Measurements from ENCODE around the gene ATP13A4. TPM values are rescaled to one million over a fixed set of nuclear protein-coding genes. Genes with fewer than 3 reads are reported as not detected.
"Not testable (repeated sequence)": the region's sequence is repeated elsewhere in the genome, so short reads cannot be mapped to it uniquely, and the experiment has no call there.

The ATP13A4 gene
- polyA plus RNA-seq, 4 donors: 1.0 to 1.7 (median 1.3) TPM

DNA sequence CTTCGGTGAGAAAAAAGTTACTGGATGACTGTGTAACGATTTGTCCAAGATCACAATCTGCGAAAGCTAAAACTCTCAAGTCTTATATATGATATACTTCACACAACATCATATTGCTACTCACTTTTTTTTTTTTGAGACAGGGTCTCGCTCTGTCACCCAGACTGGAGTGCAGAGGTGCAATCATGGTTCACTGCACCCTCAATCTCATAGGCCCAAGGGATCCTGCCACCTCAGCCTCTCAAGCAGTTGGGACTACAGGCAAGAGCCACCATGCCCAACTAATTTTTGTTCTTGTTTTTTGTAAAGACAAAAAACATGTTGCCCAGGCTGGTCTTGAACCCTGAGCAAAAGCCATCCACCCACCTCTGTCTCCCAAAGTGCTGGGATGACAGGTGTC lies 5.4 kb upstream of the ATP13A4 start:
- no peak for DNase-seq (ENCODE audit: low read depth in 4 of 4, low spot score in 3 of 4)

DNA sequence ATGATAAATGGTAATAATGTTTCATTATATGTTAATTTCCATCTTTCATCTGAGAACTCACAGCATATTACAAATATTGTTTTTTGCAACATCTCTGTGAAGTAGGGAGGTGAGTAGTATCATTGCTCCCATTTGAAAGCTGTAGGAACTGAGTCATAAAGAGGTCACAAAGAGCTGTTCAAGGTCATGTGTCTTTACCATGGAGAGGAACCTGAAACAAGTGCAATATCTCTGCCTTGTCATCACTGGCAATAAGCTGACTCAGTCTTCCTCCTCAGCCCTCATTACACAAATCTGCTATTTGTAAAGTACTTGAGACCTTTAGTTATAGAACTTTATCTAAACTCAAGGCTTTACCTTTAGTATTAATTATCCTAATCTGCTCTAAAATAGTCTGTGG lies 4.4 kb upstream of the ATP13A4 start:
- no peak for DNase-seq (ENCODE audit: low read depth in 4 of 4, low spot score in 3 of 4)

- no peak for DNase-seq (ENCODE audit: low read depth in 4 of 4, low spot score in 3 of 4)
These were observed 2.1 kb upstream of the ATP13A4 start for GRCh38 chr3:193556841-193557240.

- no peak for DNase-seq (ENCODE audit: low read depth in 4 of 4, low spot score in 3 of 4)
These were observed 1.1 kb downstream of the ATP13A4 start for GRCh38 chr3:193553586-193553985.

- no peak for DNase-seq (ENCODE audit: low read depth in 4 of 4, low spot score in 3 of 4)
These were observed 1.8 kb downstream of the ATP13A4 start for GRCh38 chr3:193552923-193553322.

DNA sequence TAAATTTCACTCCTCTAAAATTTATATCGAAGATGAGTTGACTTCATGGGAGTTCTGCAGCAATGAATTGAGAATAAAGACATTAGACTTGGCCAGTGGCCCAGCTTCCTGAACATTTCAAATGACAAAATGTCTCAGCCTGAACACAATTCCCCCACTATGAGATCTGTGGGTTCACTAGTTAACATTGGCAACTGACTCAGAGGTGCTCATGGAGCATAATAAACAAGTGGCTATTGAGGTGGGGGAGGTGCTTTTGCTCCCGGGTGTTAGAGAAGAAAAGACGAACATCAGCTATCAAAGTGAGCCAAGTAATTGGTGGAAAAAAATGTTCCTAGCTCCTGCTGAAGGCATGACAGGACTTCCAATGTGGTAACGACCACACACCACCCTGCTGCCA lies 6.3 kb downstream of the ATP13A4 start:
- DNase-seq (ENCODE audit: low read depth in 4 of 4, low spot score in 3 of 4): no peak

- DNase-seq (ENCODE audit: low read depth in 4 of 4, low spot score in 3 of 4): no peak
These were observed 8.6 kb downstream of the ATP13A4 start for GRCh38 chr3:193546129-193546528.

DNA sequence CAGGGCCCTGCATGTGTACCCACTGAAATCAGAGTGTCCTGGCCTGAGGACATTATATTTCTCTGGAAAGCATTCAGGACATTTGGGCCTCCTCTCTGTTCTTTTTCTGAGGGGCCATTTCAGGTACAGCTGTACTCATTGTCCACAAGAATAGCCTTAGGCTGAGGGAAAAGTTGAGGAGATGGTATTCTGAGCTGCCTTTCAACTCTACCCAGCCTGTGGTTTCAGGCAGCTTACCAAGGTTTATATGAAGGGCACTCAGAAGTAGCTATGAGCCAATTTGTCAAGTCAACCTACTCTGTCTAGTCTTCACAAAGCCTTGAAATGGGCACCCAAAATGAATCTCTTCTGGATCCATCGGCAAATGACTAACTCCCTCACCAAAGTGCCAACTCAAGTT lies 9.4 kb downstream of the ATP13A4 start:
- DNase-seq (ENCODE audit: low read depth in 4 of 4, low spot score in 3 of 4): no peak

- no peak for DNase-seq (ENCODE audit: low read depth in 4 of 4, low spot score in 3 of 4)
These were observed 10.4 kb downstream of the ATP13A4 start for GRCh38 chr3:193544289-193544688.

DNA sequence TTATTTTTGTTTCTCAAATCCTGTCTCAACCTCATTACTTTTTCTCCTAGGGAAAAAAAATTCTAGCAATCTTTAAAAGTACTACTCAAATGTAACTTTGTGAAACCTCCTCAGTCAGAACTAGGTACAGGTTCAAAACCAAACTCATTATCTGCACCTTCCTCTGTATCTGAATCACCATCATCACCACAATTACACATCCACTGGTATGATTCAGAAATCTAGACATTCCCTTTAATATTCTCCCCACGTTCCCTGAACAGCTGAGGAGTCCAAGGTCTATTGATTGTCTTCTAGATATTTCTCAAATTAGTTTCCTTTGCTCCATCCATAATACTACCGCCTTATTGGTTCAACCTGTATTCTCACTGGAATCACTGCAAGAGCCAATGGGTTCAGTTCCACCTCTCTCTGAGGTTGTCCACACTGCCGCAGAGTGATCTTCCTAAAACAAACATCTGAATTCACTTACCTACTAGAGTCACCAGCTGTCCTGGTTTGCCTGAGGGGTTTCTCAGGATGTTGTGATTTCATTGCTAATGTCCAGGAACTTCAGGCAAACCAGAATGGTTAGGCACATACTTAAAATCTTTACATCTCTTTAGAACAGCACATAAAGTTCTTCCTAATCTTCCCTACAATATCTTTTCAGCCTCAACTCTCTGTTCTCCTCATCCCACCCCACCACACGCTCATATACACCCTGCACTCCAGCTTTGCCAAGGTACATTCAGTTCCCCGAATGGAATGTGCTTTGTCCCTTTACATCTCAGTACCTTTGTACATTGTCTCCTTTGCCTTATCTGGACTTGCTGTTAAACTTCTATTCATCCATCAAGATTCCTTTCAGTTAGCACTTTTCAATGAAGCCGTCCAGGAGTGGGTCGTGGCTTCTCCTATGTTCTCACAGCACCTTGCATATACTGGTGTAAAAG lies 24.2 kb downstream of the ATP13A4 start:
- DNase-seq (ENCODE audit: low read depth in 4 of 4, low spot score in 3 of 4): no peak

GRCh38 chr3:193526085-193526484 lies 28.6 kb downstream of the ATP13A4 start:
- DNase-seq (ENCODE audit: low read depth in 4 of 4, low spot score in 3 of 4): not testable (repeated sequence)

DNA sequence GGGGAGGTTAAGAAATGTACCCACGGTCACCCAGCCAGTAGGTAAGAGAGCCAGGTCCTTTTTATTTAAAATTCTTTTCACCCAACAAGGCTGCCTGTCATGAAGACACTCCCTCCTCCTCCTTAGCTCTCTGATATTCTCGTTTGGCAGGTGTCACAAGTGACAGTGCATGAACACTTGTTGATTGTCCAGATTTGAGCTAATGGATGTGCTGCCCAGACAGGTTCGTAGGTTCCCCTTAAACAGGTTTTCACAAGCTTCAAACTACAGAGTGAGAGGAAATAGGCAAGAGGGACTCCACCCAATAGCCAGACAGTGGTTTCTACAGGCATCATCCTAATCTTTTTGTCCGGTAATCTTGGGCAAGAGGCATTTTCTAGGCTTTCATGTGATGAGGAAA lies 32.2 kb downstream of the ATP13A4 start:
- DNase-seq (ENCODE audit: low read depth in 4 of 4, low spot score in 3 of 4): no peak

DNA sequence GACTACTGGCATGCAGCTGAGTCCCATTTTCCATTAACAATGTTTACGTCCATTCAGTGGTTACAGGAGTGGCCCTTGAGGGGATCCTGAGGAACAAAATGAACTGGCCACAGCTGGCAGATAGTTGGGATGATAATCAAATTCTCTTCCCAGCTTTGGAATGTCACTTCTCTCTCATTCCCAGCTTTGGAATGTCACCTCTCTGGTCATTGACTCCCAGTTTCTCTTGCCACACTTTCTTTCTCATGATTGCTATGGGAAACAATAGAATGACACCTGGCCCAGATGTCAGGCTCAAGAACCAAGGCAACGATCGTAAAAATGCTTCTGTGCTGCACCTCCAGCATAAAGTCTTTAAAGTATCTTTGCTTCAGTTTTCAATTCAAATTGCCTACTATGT lies 34.0 kb downstream of the ATP13A4 start:
- DNase-seq (ENCODE audit: low read depth in 4 of 4, low spot score in 3 of 4): no peak

- no peak for DNase-seq (ENCODE audit: low read depth in 4 of 4, low spot score in 3 of 4)
These were observed 38.7 kb downstream of the ATP13A4 start for GRCh38 chr3:193515966-193516365.

DNA sequence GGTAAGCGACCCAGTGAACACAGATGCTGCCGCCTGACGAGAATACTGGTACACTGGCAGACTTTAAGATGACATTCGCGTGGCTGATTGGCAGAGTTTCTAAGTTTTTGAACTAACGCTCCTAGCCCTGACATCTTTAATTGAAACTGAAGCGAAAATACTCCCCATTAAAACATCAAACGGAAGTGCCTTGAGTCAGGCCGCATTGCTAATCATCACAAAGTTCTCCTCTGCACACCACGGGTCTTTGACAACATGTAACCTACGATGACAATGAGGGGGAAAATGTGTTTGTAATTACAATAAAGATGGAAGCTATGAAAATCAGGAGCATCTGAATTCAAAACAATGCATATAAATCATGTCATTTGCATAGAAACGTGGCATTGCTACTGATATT lies 44.5 kb downstream of the ATP13A4 start:
- DNase-seq (ENCODE audit: low read depth in 4 of 4, low spot score in 3 of 4): no peak

DNA sequence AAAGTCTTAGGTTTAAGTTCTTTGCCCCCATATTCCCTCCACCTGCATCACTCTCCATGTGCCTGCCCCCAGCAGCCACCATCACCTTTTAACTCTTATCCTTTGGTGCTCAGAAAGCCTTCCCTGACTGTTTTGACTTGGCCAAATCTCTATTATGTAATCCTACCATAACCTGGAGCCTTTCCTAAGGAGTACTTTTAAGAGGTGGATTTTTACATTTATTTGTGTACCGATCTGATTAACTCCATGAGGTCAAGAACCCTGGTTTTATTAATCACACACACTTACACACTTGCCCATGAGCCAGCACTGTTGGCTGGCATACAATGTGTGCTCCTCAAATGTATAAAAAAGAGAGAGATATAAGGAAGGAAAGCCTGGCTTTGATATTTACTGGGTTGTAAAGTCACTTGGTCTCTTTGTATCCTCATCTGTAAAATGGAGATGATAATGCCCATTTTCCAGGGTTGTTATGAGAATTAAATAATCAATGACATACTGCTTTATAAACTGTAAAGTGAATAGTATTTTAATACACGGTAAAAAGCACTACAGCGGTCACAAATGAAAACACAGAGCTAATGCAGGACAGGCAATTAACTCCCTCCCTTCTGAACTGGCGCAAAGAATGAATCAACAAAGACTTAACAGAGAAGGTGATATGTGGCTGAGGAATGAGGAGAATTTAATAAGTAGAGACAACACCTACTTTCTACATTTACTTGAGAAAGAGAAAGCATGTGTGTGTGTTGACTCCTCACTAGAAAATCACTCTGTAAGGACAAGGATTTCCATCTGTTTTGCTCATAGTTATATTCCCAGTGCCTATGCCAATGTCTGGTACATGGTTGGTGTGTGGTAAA lies 45.4 kb downstream of the ATP13A4 start:
- no peak for DNase-seq (ENCODE audit: low read depth in 4 of 4, low spot score in 3 of 4)

GRCh38 chr3:193508108-193508507 lies 46.6 kb downstream of the ATP13A4 start:
- DNase-seq (ENCODE audit: low read depth in 4 of 4, low spot score in 3 of 4): no peak

- DNase-seq (ENCODE audit: low read depth in 4 of 4, low spot score in 3 of 4): no peak
These were observed 47.1 kb downstream of the ATP13A4 start for GRCh38 chr3:193507566-193507965.

- DNase-seq (ENCODE audit: low read depth in 4 of 4, low spot score in 3 of 4): no peak
These were observed 47.8 kb downstream of the ATP13A4 start for GRCh38 chr3:193506921-193507320.

DNA sequence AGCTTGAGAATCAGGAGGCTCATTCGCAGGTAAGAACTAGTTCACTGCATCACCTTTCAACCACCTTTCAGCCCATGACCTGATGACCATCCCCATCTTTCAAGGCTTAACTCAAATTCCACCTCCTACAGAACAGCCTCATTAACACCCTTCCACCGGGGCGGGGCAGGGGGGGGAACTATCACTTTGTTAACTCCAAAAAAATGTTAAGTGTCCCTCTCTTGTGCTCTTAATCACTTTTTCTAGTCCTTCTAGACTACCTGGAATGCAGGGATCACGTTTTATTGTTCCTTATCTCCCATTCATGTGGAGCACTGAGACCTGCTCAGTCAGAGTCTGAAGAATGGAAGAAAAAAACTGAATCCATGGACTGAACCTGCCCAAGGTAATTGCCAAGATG lies 51.8 kb downstream of the ATP13A4 start:
- no peak for DNase-seq (ENCODE audit: low read depth in 4 of 4, low spot score in 3 of 4)

DNA sequence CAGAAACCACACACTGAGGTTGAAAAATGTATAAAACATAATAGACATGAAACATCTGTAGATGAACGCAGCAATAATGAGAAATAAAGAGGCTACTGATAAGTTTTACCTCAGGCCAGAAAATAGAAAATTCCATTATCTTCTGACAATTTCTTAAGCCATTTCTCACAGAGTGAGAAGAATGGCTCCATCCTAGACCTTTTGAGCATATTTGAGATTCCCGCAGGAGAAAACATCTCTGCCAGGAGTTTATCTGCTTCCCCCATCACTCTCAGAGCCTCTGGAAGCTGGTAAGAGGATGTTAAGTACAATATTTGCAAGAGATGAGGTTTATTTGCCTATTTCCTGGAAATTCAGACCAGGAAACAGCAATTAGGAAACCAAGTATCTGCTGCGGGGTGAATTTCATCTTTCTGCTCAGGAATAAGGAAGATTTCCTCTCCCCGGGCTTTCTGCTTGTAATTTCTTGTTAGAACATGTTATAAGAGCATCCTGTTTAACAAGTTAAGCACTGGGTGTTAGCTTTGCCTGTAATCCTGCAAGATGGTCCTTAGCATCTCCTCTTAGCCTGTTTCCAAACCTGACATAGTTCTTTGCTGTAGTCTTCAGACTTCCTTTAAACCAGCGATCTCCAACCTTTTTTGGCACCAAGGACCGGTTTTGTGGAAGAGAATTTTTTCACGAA lies 54.8 kb downstream of the ATP13A4 start:
- DNase-seq (ENCODE audit: low read depth in 4 of 4, low spot score in 3 of 4): no peak
